GM18499 (cell line): ENCODE results near the gene METTL22.

Source experiments
- ATAC-seq: cut with Tn5 transposase; IDR thresholded peaks from one replicate; pipeline ENCODE4 v1.9.1; 2021; ENCODE audit warnings: moderate number of reproducible peaks; ENCODE audit not compliant: insufficient read depth, unreplicated experiment

Gene METTL22

DNA sequence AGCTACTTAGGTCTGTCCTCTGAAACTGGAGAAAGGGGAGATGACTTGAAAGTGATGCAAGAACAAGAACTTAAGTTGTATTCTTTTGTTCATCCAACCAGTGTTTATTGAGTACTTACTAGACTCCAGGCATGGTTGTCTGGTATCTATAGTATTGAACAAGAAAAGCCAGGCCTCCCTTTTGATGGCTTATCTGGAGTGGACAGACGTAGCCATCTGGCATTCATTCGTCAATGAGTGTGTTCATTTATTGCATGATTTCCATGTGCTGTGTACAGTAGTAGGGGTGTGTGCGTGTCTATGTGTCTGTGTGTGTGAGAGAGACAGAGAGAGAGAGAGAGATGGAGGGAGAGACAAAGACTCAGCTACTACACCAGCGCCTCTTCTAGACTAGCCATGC is 62.1 kb downstream of the METTL22 start:
- ATAC-seq = no peak

DNA sequence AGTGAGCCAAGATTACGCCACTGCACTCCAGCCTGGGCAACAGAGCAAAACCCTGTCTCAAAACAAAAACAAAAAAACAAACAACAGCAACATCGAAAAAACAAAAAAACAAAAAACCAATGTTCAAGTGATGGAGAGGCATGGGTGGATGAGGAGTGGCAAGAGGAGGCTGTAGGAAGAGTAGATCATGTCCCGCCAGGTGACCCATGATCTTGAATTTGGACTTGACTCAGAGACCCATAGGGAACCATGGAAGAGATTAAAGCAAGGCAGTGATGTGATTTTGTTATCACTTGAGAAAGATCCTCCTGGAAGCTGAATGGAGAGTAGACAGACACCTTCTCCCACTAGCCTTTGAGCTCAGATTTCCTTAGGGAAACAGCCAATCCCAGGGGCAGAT is 64.1 kb downstream of the METTL22 start:
- no peak for ATAC-seq

DNA sequence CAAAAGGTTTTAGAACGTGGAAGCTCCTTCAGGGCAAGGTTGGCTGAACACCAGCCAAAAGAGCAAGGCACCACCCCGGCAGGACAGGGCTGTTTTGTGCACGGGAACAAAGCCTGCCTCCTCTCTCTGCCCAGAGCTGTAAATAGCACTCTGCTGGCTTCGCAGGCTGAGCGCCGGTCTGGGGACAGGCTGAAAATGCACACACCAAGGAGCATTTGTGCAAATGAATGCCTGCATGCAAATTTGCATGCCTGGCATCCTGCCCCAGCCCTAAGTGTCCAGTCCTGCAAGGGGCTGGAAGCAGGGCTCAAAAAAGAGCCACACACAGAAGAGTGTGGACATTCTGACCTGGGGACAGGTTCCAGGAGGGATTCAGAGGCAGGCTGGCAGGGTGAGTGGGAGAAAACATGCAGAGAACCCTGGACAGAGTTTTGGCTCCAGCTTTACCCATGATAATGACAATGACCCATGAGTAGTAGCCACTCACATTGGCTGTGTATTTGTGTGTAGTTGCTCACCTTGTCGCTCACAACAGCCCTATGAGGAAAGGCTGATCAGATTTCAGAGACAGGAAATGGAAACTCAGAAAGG is 64.6 kb downstream of the METTL22 start:
- ATAC-seq = no peak

DNA sequence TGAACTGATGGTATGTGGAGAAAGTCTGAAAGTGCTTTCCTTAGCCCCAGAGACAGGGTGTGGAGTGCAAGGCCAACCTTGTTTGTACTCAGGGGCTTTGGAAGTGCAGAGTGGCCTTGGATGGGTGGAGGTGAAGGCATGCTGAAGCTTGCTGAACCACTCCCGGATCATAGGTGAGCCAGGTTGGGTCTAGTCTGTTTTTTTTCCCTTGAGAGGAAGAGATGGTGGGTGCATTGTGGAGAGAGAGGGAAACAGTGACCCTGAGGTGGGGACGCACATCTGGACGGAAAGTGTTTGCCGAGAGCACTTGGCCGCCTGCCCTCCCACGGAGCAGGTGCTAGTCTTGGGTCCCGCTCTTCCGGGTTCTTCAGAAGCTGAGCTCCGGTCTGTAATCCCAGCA is 65.4 kb downstream of the METTL22 start:
- ATAC-seq = no peak

DNA sequence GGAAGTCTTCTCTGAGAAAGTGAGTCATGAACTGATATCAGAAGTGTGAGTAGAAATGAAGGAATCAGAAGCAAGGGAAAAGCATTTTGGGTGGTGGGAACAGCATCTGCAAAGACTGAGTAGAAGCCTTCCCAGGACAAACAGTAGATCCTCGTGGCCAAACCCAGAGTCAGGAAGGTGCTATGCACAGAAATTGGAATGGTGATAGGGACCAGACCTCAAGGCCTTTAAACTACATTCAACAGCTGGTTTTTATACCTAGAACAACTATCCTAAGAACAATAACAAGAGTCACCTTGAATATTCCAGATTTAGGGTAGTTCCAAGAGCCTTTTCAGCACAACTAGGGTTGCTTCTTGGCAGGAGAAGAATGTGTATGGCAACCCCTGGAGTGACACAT is 68.2 kb downstream of the METTL22 start:
- ATAC-seq = no peak

DNA sequence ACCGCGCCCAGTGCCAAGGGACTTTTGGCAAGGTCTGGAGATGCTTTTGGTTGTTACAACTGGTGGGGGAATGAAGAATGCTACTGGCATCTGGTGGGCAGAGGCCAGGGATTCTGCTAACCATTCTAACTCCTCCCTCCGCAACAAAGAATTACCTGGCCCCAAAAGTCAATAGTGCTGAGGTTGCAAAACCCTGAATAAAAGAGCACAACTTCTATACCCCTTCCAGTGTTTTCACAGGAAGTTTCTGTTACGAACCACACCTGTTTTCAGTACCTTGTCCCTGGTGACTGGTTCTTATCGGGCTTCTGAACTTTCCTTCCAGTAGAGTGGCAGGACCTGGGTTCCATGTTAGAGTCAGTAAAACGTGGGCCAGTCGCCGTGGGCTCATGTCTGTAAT is 70.2 kb downstream of the METTL22 start:
- no peak for ATAC-seq

DNA sequence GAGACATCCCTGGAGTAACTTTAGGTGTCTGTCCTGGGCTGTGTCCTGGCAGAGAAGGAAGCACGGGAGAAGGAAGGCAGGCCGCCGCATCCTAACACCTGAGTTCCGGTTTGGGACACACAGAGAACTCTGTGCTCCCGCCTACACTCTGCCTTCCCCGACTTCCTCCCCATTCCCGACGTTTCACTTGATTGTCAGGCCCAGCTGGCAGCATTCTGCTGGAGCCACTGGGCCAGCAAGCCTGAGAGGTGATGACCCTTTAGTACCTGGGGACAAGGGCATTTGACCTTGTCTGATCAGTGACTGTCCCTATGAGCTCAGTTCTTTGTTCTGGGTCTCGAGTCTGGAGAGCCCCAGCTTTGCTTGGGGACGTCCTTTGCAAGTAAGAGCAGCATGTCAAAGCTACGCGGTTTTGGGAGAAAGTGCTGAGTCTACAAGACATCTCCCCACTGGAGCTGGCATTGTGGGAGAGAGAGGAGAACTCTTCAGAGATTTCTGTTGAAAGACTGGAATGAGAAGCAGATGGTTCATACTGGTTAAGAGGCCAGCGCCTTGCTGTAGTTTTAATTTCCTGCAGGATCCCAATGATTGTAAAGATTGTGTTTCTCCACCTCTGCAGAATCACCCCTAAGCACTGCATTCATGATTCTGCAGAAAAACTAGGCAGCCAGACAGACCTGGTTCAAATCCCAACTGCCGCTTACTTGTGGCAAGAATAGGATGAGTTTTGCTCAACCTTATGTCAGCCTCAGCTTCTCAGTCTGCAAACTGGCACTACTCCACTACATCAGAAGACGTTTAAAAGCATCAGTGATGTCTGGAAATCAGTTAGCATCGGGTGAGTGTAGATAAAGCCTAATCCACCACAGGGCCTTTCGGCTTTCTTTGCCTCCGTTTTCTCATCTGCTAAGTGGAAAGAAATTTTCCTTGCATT is 73.6 kb downstream of the METTL22 start:
- ATAC-seq = no peak

DNA sequence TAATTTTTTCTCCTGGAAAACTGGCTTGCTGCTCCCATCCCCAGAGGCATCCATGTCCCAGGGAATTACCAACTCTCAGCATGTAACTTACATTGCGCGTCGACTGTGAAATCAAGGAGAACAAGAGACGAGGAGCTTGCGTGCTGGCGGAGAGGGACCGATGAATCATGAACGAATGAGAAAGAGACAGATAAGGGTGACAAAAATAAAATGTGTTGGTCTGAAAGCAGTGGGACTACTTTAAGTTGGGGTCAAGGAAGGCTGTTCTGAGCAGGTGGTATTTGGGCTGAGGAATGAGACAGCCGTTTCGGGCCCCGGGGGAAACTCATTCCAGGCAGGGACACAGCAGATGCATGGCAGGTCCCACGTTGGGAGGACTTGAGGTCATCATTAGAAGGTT is 75.4 kb downstream of the METTL22 start:
- no peak for ATAC-seq

DNA sequence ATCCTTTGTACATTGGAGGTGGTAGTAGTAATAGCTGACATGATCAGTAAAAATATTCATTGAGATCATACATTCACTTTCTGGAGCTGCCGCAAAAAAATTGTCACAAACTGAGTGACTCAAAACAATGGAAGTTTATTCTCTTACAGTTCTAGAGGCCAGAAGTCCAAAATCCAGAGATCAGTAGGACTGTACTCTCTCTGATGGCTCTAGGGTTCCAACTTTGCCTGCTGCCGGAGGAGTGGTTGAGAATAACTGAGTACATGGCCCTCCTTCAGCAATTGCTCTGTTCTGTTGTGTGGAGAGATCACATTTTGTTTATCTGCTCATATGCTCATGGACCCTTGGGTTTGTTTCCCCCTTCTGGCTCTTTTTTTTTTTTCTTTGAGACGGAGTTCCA is 76.5 kb downstream of the METTL22 start:
- ATAC-seq = no peak
